ENCODE results near the gene ALDH3A2.

The ALDH3A2 gene

GRCh38 chr17:19716108-19717030 is 67.8 kb downstream of the ALDH3A2 start, which contains the start of gene SLC47A2:
SLC47A2 (minus strand) TSS chr17:19716584; CDS start chr17:19716555, 29 bp downstream.
- DNase-seq (ENCODE audit: low read depth): no peak

- DNase-seq (ENCODE audit: low read depth): no peak
These were observed 68.4 kb downstream of the ALDH3A2 start for GRCh38 chr17:19717031-19717360.

GRCh38 chr17:19717411-19717908 is 68.9 kb downstream of the ALDH3A2 start:
- DNase-seq (ENCODE audit: low read depth): no peak

GRCh38 chr17:19718041-19718612 is 69.6 kb downstream of the ALDH3A2 start:
- no peak for DNase-seq (ENCODE audit: low read depth)

- no peak for DNase-seq (ENCODE audit: low read depth)
These were observed 70.2 kb downstream of the ALDH3A2 start for GRCh38 chr17:19718613-19719354.

- DNase-seq (ENCODE audit: low read depth): no peak
These were observed 71.0 kb downstream of the ALDH3A2 start for GRCh38 chr17:19719355-19720209.

GRCh38 chr17:19720210-19720475 is 71.6 kb downstream of the ALDH3A2 start:
- no peak for DNase-seq (ENCODE audit: low read depth)

- no peak for DNase-seq (ENCODE audit: low read depth)
These were observed 72.3 kb downstream of the ALDH3A2 start for GRCh38 chr17:19720631-19721426.

- no peak for DNase-seq (ENCODE audit: low read depth)
These were observed 75.4 kb downstream of the ALDH3A2 start for GRCh38 chr17:19723964-19724363.

- no peak for DNase-seq (ENCODE audit: low read depth)
These were observed 76.2 kb downstream of the ALDH3A2 start for GRCh38 chr17:19724501-19725420.

- no peak for DNase-seq (ENCODE audit: low read depth)
These were observed 76.9 kb downstream of the ALDH3A2 start for GRCh38 chr17:19725486-19725885.

GRCh38 chr17:19726631-19727376 is 78.3 kb downstream of the ALDH3A2 start:
- no peak for DNase-seq (ENCODE audit: low read depth)
